NCI-H748 treated with DMSO at 0.1 percent for 48 hours (cell line): ENCODE measurements around the gene DRC7.
"Not testable (repeated sequence)": the region's sequence is repeated elsewhere in the genome, so short reads cannot be mapped to it uniquely, and the experiment has no call there.

Experiments
- DNase-seq: peaks from one replicate; lab custom pipeline; 2025; lab: John Stamatoyannopoulos, UW

DRC7 gene

GRCh38 chr16:57693550-57693949 is 1.1 kb upstream of the DRC7 start:
- peak; percentile 19 for DNase-seq

- no peak for DNase-seq
Measured at GRCh38 chr16:57694231-57694724, 328 bp upstream of the DRC7 start.

GRCh38 chr16:57695680-57696069 is 1.1 kb downstream of the DRC7 start:
- DNase-seq: no peak

- DNase-seq: no peak
Measured at GRCh38 chr16:57696240-57696639, 1.6 kb downstream of the DRC7 start.

- no peak for DNase-seq
Measured at GRCh38 chr16:57697896-57698537, 3.4 kb downstream of the DRC7 start.

- DNase-seq: no peak
Measured at GRCh38 chr16:57698812-57699405, 4.3 kb downstream of the DRC7 start.

- DNase-seq: no peak
Measured at GRCh38 chr16:57699481-57699880, 4.9 kb downstream of the DRC7 start.

- no peak for DNase-seq
Measured at GRCh38 chr16:57699899-57700298, 5.3 kb downstream of the DRC7 start.

GRCh38 chr16:57700781-57701551 is 6.4 kb downstream of the DRC7 start:
- no peak for DNase-seq

- no peak for DNase-seq
Measured at GRCh38 chr16:57701759-57702371, 7.3 kb downstream of the DRC7 start.

GRCh38 chr16:57703416-57704010 is 8.9 kb downstream of the DRC7 start:
- DNase-seq: no peak

- DNase-seq: no peak
Measured at GRCh38 chr16:57704011-57704904, 9.7 kb downstream of the DRC7 start.

GRCh38 chr16:57704905-57705852 is 10.6 kb downstream of the DRC7 start:
- DNase-seq: no peak

GRCh38 chr16:57706717-57707116 is 12.1 kb downstream of the DRC7 start:
- no peak for DNase-seq

- no peak for DNase-seq
Measured at GRCh38 chr16:57707331-57707730, 12.7 kb downstream of the DRC7 start.

GRCh38 chr16:57708168-57708567 is 13.6 kb downstream of the DRC7 start:
- DNase-seq: no peak

GRCh38 chr16:57709663-57710062 is 15.1 kb downstream of the DRC7 start:
- DNase-seq: no peak

GRCh38 chr16:57711346-57711745 is 16.7 kb downstream of the DRC7 start:
- DNase-seq: no peak

- DNase-seq: no peak
Measured at GRCh38 chr16:57711993-57712392, 17.4 kb downstream of the DRC7 start.

- DNase-seq: not testable (repeated sequence)
Measured at GRCh38 chr16:57712569-57712968, 18.0 kb downstream of the DRC7 start.
